ENCODE results near the gene PALLD.
A peak's percentile ranks its signal among the peaks of the same experiment; 100 is the strongest.

Gene PALLD

GRCh38 chr4:168732714-168733113 is 235.9 kb downstream of the PALLD start:
- Histone ChIP-seq H2AFZ (ENCODE audit: low read length) (no peak overlapping the region), H3K4me1 (ENCODE audit: control insufficient read depth in 2 of 2, insufficient read depth in 1 of 2, low read depth in 1 of 2, low read length in 2 of 2) (peaks cover 16 to 18% of the 10 kb centered on the region in 2 donors), H3K27ac (replicated peaks; ENCODE audit: low read length) (no peak overlapping the region)

GRCh38 chr4:168734703-168735678 is 238.1 kb downstream of the PALLD start:
- Histone ChIP-seq H3K23ac (ENCODE audit: low read depth, low read length, poor library complexity) (no peak overlapping the region), H3K18ac (ENCODE audit: low read length) (peak overlapping the region; percentile 84), H3K9ac (ENCODE audit: low read depth, low read length, poor library complexity) (no peak overlapping the region), H3K79me1 (ENCODE audit: low read depth, low read length) (peaks cover 2% of the 10 kb centered on the region), H3K27me3 (ENCODE audit: control insufficient read depth in 3 of 3, insufficient read depth in 3 of 3, low read depth in 1 of 3, low read length in 3 of 3) (no peaks in the 10 kb centered on the region), H3K4me1 (ENCODE audit: control insufficient read depth in 2 of 2, insufficient read depth in 1 of 2, low read depth in 1 of 2, low read length in 2 of 2) (peaks cover 17 to 23% of the 10 kb centered on the region in 2 donors), H2BK12ac (ENCODE audit: low read length) (no peak overlapping the region), H4K8ac (ENCODE audit: low read depth, low read length) (no peak overlapping the region), H2BK5ac (ENCODE audit: low read length) (no peak overlapping the region), H3K4me2 (ENCODE audit: insufficient read depth, low read length, poor library complexity, severe bottlenecking) (no peak overlapping the region), H2BK120ac (ENCODE audit: low read depth, low read length) (no peak overlapping the region), H2BK15ac (ENCODE audit: low read length) (no peak overlapping the region), H2AK5ac (ENCODE audit: low read depth, low read length) (no peak overlapping the region), H3K9me3 (replicated peaks in 1 of 2; ENCODE audit: control insufficient read depth in 2 of 2, insufficient read depth in 1 of 2, low read depth in 1 of 2, low read length in 2 of 2) (no peaks in the 10 kb centered on the region), H3K14ac (ENCODE audit: low read length) (no peak overlapping the region), H3K36me3 (replicated peaks in 1 of 2; ENCODE audit: control insufficient read depth in 2 of 2, insufficient read depth in 2 of 2, low read length in 2 of 2) (no peaks in the 10 kb centered on the region), H3K4ac (ENCODE audit: low read length) (no peak overlapping the region), H4K91ac (ENCODE audit: low read depth, low read length, poor library complexity) (no peak overlapping the region), H3K27ac (replicated peaks; ENCODE audit: low read length) (no peak overlapping the region), H2AFZ (ENCODE audit: low read length) (no peak overlapping the region), H3K4me3 (ENCODE audit: low read length in 2 of 2) (no peak overlapping the region)
- DNase-seq (ENCODE audit: low spot score) = no peak
- no CpG with 5 or more reads among the region's 11 CpGs for WGBS, 2 donors (ENCODE audit: extremely low coverage in 2 of 2, insufficient read length in 2 of 2, insufficient replicate concordance in 1 of 2)

More at GRCh38 chr4:168732714-168733113, 235.9 kb downstream of the PALLD start:
- peaks cover 2% of the 10 kb centered on the region for H3K79me1 ChIP-seq (ENCODE audit: low read depth, low read length)
- no peak overlapping the region for H2BK15ac ChIP-seq (ENCODE audit: low read length)
- no peak for DNase-seq (ENCODE audit: low spot score)
- H3K14ac ChIP-seq (ENCODE audit: low read length) = no peak overlapping the region
- no peak overlapping the region for H4K8ac ChIP-seq (ENCODE audit: low read depth, low read length)
- H2AK5ac ChIP-seq (ENCODE audit: low read depth, low read length) = no peak overlapping the region
- H3K23ac ChIP-seq (ENCODE audit: low read depth, low read length, poor library complexity) = no peak overlapping the region
- no peak overlapping the region for H2BK12ac ChIP-seq (ENCODE audit: low read length)
- H3K4me3 ChIP-seq (ENCODE audit: low read length in 2 of 2) = no peak overlapping the region
- no peak overlapping the region for H3K4ac ChIP-seq (ENCODE audit: low read length)
- no peak overlapping the region for H2BK5ac ChIP-seq (ENCODE audit: low read length)
- H3K9me3 ChIP-seq (replicated peaks in 1 of 2; ENCODE audit: control insufficient read depth in 2 of 2, insufficient read depth in 1 of 2, low read depth in 1 of 2, low read length in 2 of 2) = peaks cover 0 to 11% of the 10 kb centered on the region in 2 donors
- no peaks in the 10 kb centered on the region for H3K36me3 ChIP-seq (replicated peaks in 1 of 2; ENCODE audit: control insufficient read depth in 2 of 2, insufficient read depth in 2 of 2, low read length in 2 of 2)
- H4K91ac ChIP-seq (ENCODE audit: low read depth, low read length, poor library complexity) = no peak overlapping the region
- no peak overlapping the region for H3K18ac ChIP-seq (ENCODE audit: low read length)
- H3K4me2 ChIP-seq (ENCODE audit: insufficient read depth, low read length, poor library complexity, severe bottlenecking) = no peak overlapping the region
- WGBS, 2 donors (ENCODE audit: extremely low coverage in 2 of 2, insufficient read length in 2 of 2, insufficient replicate concordance in 1 of 2) = no CpG with 5 or more reads among the region's 2 CpGs
- no peak overlapping the region for H3K9ac ChIP-seq (ENCODE audit: low read depth, low read length, poor library complexity)
- no peaks in the 10 kb centered on the region for H3K27me3 ChIP-seq (ENCODE audit: control insufficient read depth in 3 of 3, insufficient read depth in 3 of 3, low read depth in 1 of 3, low read length in 3 of 3)
- no peak overlapping the region for H2BK120ac ChIP-seq (ENCODE audit: low read depth, low read length)

GRCh38 chr4:168735735-168736134 is 238.9 kb downstream of the PALLD start:
- no peak overlapping the region for H3K14ac ChIP-seq (ENCODE audit: low read length)
- H3K27ac ChIP-seq (replicated peaks; ENCODE audit: low read length) = peak overlapping the region; percentile 5
- no peak overlapping the region for H2BK15ac ChIP-seq (ENCODE audit: low read length)
- H2AFZ ChIP-seq (ENCODE audit: low read length) = no peak overlapping the region
- H3K4me2 ChIP-seq (ENCODE audit: insufficient read depth, low read length, poor library complexity, severe bottlenecking) = no peak overlapping the region
- H2BK120ac ChIP-seq (ENCODE audit: low read depth, low read length) = no peak overlapping the region
- H2BK12ac ChIP-seq (ENCODE audit: low read length) = no peak overlapping the region
- no peaks in the 10 kb centered on the region for H3K36me3 ChIP-seq (replicated peaks in 1 of 2; ENCODE audit: control insufficient read depth in 2 of 2, insufficient read depth in 2 of 2, low read length in 2 of 2)
- no peak overlapping the region for H3K23ac ChIP-seq (ENCODE audit: low read depth, low read length, poor library complexity)
- no peak overlapping the region for H3K18ac ChIP-seq (ENCODE audit: low read length)
- H2AK5ac ChIP-seq (ENCODE audit: low read depth, low read length) = no peak overlapping the region
- WGBS, 2 donors (ENCODE audit: extremely low coverage in 2 of 2, insufficient read length in 2 of 2, insufficient replicate concordance in 1 of 2) = no CpG with 5 or more reads among the region's 3 CpGs
- H3K79me1 ChIP-seq (ENCODE audit: low read depth, low read length) = peaks cover 2% of the 10 kb centered on the region
- DNase-seq (ENCODE audit: low spot score) = no peak
- no peak overlapping the region for H2BK5ac ChIP-seq (ENCODE audit: low read length)
- H4K91ac ChIP-seq (ENCODE audit: low read depth, low read length, poor library complexity) = no peak overlapping the region
- no peak overlapping the region for H3K4ac ChIP-seq (ENCODE audit: low read length)
- H3K9me3 ChIP-seq (replicated peaks in 1 of 2; ENCODE audit: control insufficient read depth in 2 of 2, insufficient read depth in 1 of 2, low read depth in 1 of 2, low read length in 2 of 2) = no peaks in the 10 kb centered on the region
- peaks cover 17 to 23% of the 10 kb centered on the region in 2 donors for H3K4me1 ChIP-seq (ENCODE audit: control insufficient read depth in 2 of 2, insufficient read depth in 1 of 2, low read depth in 1 of 2, low read length in 2 of 2)
- no peak overlapping the region for H3K9ac ChIP-seq (ENCODE audit: low read depth, low read length, poor library complexity)
- no peak overlapping the region for H4K8ac ChIP-seq (ENCODE audit: low read depth, low read length)
- H3K4me3 ChIP-seq (ENCODE audit: low read length in 2 of 2) = no peak overlapping the region
- H3K27me3 ChIP-seq (ENCODE audit: control insufficient read depth in 3 of 3, insufficient read depth in 3 of 3, low read depth in 1 of 3, low read length in 3 of 3) = no peaks in the 10 kb centered on the region

Data from neuronal stem cell (in vitro differentiated cells).